VCaP (cell line): ENCODE measurements around the gene FZD2.
"Not testable (repeated sequence)": the region's sequence is repeated elsewhere in the genome, so short reads cannot be mapped to it uniquely, and the experiment has no call there.

ENCODE experiments used
- H3K27ac ChIP-seq: fragments of 450-650 bp; 2 replicates; pipeline ENCODE4 v1.5.1; 2017
- CTCF ChIP-seq: fragments of 450-650 bp; conservative IDR thresholded peaks from 2 replicates; pipeline ENCODE4 v1.5.1; 2017; ENCODE audit warnings: mild to moderate bottlenecking, moderate library complexity

Gene FZD2

DNA sequence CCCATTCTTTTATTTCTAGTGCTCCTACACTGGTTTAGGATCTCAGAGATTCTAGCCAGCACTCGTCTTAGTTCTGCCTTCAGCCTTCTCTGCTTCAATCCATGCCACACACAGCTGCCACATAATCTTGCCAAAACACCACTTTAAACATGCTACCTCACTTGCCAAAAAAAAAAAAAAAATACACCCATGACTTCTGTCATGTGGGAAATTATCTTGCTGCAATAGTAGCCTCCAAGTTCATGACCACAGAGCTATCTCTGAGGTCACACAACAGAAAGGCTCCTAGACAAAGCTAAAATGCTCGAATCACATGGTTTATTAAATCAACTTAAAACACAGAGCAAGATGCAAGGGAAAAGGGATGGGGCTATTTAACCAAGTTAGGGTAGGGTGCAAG lies 18.1 kb downstream of the FZD2 start:
- H3K27ac ChIP-seq: no peak overlapping the region
- no peak for TF ChIP-seq CTCF

DNA sequence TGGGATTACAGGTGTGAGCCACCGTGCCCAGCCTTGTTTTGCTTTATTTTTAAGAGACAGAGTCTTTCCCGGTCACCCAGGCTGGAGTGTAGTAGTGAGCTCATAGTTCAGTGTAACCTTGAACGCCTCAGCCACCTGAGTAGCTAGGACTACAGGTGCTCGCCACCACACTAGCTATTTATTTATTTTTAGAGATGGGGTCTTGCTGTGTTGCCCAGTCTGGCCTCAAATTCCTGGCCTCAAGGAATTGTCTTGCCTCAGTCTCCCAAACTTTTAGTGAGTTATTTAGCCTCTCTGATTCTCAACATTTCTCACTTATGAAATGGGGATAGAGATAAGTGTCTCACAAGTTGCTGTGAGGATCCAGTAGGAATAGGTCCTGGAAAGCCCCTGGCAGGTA lies 21.7 kb downstream of the FZD2 start:
- TF ChIP-seq CTCF: no peak
- no peak overlapping the region for H3K27ac ChIP-seq

GRCh38 chr17:44581868-44582267 lies 24.6 kb downstream of the FZD2 start:
- H3K27ac ChIP-seq: no peak overlapping the region
- peak; percentile 27; the same call in 1 of the 2 replicates for TF ChIP-seq CTCF

DNA sequence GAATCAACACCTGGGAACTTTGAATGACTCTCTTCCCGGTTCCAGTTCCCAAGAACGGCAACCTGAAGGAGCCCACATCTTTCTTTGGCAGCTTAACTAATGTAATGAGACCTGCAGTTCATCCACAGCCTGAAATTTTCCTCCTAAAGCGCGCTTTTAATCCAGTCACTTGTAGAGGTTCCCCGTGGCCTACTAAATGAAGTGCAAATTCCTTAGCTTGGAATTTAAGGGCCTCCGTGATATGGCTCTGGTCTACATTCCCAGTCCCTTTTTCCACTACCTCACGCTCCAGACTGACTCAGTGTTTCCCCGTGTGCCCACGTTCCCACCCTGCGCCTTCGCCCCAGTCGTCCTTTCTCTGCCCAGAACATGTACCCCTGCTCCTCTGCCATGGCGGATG lies 27.2 kb downstream of the FZD2 start:
- H3K27ac ChIP-seq: no peak overlapping the region
- no peak for TF ChIP-seq CTCF

GRCh38 chr17:44585315-44585714 lies 28.0 kb downstream of the FZD2 start:
- H3K27ac ChIP-seq: no peak overlapping the region
- TF ChIP-seq CTCF: no peak

DNA sequence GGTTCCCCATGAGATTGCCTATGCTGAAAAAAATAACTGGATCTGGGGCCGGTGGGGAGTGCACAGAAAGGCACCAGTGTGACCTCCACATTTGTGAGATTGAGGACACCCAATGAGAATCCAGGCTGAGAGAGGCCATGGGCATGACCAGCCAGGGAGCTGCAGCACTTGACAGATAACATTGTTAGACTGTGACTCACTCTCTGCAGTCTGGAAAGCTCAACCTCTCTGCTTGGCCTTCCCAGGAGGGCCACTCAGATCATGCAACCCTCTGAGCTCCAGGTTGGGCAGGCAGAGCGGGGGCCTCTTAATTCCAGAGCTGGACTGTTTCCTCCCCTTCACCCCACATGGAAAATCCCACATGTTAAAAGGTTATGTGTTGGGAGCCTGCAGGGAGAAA lies 30.1 kb downstream of the FZD2 start:
- H3K27ac ChIP-seq: no peak overlapping the region

GRCh38 chr17:44589316-44590071 lies 32.2 kb downstream of the FZD2 start:
- no peak overlapping the region for H3K27ac ChIP-seq
- TF ChIP-seq CTCF: no peak

More for the DNA sequence above, 30.1 kb downstream of the FZD2 start:
- TF ChIP-seq CTCF: no peak

GRCh38 chr17:44590072-44590462 lies 32.8 kb downstream of the FZD2 start:
- H3K27ac ChIP-seq: not testable (repeated sequence)

DNA sequence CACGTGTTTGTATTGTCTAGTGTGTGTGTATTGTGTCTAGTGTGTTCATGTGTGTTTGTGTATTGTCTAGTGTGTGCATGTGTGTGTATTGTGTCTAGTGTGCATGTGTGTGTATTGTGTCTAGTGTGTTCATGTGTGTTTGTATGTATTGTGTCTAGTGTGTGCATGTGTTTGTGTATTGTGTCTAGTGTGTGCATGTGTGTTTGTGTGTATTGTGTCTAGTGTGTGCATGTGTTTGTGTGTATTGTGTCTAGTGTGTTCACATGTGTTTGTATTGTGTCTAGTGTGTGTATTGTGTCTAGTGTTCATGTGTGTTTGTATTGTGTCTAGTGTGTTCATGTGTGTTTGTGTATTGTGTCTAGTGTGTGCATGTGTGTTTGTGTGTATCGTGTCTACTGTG lies 33.5 kb downstream of the FZD2 start:
- not testable (repeated sequence) for H3K27ac ChIP-seq
